ENCODE measurements around the gene VPS51.
"Not testable (repeated sequence)": the region's sequence is repeated elsewhere in the genome, so short reads cannot be mapped to it uniquely, and the experiment has no call there.

Gene VPS51

DNA sequence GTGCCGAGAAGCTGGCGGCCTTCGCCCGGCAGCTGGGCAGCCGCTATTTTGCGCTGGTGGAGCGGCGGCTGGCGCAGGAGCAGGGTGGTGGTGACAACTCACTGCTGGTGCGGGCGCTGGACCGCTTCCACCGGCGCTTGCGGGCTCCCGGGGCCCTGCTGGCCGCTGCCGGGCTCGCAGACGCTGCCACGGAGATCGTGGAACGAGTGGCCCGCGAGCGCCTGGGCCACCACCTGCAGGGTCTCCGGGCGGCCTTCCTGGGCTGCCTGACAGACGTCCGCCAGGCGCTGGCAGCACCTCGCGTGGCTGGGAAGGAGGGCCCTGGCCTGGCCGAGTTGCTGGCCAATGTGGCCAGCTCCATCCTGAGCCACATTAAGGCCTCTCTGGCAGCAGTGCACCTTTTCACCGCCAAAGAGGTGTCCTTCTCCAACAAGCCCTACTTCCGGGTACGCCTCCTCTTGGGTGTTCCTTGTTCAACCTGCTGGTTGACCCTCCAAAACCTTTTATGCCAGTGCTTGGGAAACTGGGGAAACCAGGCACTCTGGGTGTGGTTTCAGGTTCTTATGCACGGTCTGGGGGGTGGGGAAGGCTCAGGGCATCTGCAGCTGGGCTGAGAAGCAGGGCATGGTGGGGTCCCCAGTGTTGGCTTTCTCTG is 12.6 kb downstream of the VPS51 start:
- DNase-seq, result no peak

DNA sequence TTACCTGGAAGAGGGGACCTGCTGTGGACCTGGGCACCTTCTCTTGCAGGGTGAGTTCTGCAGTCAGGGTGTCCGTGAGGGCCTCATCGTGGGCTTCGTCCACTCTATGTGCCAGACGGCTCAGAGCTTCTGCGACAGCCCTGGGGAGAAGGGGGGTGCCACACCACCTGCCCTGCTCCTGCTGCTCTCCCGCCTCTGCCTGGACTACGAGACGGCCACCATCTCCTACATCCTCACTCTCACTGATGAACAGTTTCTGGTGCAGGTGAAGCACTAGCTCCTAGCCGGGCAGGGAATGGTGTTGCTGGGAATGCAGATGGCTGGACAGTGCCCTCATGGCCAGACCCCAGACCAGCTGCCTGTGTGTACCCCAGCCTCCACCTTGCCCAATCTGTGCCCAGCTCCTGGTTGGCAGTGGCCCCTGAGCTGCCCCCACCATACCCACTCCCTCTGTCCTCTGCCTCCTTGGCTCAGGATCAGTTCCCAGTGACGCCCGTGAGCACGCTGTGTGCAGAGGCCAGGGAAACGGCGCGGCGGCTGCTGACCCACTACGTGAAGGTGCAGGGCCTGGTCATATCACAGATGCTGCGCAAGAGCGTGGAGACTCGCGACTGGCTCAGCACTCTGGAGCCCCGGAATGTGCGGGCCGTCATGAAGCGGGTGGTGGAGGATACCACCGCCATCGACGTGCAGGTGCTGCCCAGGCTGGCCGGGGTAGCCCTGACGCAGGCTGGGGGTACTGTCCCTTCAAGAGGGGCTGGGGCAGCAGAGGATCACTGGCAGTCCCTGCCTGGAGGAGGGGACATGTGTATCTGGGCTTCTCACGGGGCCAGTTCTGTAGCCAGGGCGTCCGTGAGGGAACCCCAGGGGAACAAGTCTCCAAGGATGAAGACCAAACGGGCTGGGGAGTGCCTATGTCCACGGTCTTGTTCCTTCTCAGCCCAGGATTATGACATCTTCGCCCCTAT is 13.5 kb downstream of the VPS51 start:
- no peak for DNase-seq

DNA sequence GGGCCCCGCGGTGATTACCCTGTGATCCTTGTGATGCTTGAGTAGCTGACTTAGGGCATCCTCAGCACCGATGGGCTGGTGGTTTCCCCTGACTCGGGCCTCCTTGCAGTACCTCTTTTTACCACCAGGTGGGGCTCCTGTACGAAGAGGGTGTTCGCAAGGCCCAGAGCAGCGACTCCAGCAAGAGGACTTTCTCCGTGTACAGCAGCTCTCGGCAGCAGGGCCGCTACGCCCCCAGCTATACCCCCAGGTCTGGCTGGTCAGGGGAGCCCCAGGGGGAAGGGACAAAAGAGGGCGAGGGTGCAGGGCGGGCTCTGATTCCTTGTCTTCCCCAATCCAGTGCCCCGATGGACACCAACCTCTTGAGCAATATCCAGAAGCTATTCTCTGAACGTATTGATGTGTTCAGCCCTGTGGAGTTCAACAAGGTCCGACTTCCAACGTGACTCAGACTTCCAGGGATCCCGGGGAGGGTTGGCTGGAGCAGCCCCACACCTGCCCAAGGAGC is 14.4 kb downstream of the VPS51 start:
- DNase-seq, result peak; percentile 43 to 76

DNA sequence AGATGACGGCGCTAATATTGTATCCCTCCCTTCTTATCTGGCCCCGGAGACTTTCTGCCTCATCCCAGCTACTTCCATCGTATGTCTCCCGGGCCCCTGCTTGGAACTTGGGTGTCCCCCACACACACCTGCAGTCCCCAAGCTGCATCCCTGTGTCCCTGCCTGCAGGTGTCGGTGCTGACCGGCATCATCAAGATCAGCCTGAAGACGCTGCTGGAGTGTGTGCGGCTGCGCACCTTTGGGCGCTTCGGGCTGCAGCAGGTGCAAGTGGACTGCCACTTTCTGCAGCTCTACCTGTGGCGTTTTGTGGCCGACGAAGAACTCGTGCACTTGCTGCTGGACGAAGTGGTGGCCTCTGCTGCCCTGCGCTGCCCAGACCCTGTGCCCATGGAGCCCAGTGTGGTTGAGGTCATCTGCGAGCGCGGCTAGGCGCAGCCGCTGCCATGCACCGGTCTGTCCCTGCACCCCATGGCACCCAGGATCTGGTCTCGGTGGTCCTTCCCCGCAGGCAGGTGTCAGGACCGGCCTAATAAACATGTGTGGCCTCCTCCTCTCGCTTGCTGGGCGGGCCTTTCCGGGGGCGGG is 15.2 kb downstream of the VPS51 start:
- DNase-seq, result no peak

DNA sequence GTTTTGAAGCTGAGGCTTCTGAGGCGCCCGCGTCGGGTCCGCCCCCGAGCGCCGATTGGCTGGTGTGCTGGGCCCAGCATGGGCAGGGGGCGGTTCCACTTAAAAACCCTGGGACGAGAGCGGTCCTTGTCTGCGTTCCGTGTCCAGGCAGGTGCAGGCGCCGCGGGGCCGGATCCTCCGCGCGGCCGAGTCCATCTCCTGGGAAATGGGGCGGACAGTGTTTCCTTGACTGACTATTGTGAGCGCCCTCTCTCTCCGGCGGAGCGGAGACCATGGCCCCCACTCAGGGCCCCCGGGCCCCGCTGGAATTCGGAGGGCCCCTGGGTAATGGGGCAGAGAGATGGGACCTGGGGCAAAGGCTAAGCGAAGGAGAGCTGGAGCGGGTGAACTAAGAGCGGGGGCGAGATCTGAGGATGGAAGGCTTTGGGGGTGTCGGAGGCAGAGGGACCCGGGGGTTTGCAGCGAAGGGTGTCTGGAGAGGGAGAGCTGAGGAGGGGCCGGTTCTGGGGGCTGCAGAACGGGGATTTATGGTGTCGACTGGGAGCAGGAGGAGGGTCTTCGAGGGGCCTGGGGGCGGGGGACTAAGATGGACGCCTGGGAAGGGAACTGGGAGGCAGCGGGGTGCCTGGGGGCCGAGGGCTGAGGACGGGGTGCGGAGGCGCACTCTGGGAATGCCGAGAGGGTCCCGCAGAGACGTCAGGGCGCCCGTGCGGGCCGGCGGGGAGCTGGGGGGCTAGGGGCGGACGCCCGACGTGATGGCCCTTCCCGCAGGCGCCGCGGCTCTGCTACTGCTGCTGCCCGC is 15.9 kb downstream of the VPS51 start, which contains the start of gene TM7SF2:
Gene TM7SF2, plus strand, starts transcription at position 129 of the 802 bp plus-strand sequence. Its CDS starts 144 bp downstream, at position 273.
- peak; percentile 88 for DNase-seq

DNA sequence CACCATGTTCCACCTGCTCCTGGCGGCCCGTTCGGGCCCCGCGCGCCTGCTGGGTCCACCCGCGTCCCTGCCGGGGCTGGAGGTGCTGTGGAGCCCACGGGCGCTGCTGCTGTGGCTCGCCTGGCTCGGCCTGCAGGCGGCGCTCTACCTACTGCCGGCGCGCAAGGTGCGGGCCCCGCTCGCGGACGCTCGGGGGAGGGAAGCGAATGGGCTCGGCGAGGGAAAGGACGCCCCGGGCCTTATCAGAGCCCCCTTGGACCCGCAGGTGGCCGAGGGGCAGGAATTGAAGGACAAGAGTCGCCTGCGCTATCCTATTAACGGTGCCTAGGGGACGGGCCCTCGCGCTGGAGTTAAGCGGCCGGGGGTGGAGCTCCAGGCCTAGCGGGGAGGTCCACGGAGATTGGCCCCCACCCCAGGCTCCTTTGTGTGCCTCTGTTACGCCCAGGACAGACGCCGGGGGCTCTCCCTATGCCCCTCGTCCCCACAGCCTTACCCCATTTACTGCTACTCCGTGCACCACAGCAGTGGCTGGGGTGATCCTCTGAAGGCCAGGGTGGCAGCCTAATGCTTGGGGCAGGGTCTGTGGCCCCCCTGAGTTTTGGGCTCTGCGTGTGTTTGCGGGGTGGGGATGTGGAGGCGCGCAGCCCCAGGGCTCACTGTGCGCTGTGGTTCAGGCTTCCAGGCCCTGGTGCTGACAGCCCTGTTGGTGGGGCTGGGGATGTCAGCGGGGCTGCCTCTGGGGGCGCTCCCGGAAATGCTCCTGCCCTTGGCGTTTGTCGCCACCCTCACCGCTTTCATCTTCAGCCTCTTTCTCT is 16.7 kb downstream of the VPS51 start:
- DNase-seq, result peak in 1 of 2 experiments; percentile 41

DNA sequence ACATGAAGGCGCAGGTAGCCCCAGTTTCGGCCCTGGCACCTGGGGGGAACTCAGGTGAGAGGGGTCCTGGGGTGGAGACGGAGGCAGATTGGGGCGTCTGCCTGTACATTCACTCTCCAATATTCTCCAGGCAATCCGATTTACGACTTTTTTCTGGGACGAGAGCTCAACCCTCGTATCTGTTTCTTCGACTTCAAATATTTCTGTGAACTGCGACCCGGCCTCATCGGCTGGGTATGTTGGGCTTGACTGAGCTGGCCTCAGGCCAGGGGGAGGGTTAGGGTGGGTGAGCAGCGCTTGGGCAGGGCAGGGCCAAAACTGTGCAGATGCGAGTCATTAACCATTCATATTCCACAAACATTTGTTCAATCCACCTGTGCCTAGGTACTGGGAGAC is 17.3 kb downstream of the VPS51 start:
- no peak for DNase-seq

DNA sequence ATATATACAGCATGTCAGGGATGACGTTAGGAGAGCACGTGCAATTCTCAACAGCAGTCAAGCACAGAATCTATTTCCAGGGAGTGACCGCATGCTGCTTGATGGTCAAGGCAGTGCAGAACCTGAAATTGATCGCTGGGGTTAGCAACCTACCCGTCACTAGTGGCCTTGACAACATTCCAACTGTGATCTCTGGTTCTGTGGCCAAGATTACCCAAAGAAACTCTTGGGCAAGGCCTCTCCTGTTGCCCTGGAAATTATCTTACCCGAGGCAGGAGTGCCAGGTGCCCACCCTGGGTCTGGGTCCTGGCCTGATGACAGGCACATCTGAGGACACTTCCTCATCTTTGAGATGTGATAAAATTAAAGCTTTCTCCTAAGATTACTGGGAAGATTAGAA is 17.8 kb downstream of the VPS51 start:
- no peak for DNase-seq

DNA sequence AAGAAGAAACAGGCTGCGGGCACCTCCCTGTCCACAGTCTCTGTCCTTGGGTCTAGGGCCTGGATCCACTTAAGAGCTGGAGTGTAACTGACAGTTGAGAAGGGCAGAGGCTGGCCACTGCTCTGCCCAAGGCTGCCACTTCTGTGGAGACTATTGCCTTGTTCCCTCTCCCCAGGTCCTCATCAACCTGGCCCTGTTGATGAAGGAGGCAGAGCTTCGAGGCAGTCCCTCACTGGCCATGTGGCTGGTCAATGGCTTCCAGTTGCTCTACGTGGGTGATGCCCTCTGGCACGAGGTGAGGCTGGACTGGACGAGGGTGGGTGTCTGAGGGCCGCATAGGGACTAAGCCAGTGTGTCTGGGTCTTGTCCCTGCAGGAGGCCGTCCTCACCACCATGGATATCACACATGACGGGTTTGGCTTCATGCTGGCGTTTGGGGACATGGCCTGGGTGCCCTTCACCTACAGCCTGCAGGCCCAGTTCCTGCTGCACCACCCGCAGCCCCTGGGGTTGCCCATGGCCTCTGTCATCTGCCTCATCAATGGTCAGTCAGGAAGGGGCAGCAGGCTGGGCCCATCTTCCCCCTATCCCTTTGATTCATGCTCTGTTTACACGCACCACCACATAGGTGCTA is 18.6 kb downstream of the VPS51 start:
- DNase-seq, result no peak

DNA sequence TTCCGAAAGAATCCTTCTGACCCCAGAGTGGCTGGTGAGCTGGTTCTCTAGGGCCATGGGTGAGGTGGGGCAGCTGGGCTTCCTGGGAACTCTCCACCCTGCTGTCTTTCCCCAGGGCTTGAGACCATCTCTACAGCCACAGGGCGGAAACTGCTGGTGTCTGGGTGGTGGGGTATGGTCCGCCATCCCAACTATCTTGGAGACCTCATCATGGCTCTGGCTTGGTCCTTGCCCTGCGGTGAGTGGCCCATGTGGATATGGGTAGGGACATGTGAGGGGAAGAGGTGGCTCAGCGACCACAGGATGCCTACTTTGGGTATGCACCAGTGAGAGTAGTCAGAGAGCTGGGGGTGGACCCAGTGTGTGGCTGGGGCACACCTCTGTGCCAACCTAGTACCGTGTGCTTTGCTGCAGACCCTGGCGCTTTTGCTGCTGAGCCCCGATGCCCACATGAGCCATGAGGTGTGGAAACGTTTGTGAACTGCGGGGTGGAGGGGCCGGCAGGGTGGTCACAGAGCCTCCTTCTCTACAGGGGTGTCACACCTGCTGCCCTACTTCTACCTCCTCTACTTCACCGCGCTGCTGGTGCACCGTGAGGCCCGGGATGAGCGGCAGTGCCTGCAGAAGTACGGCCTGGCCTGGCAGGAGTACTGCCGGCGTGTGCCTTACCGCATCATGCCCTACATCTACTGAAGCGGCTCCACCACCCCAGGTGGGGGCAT is 19.5 kb downstream of the VPS51 start:
- DNase-seq, result no peak

DNA sequence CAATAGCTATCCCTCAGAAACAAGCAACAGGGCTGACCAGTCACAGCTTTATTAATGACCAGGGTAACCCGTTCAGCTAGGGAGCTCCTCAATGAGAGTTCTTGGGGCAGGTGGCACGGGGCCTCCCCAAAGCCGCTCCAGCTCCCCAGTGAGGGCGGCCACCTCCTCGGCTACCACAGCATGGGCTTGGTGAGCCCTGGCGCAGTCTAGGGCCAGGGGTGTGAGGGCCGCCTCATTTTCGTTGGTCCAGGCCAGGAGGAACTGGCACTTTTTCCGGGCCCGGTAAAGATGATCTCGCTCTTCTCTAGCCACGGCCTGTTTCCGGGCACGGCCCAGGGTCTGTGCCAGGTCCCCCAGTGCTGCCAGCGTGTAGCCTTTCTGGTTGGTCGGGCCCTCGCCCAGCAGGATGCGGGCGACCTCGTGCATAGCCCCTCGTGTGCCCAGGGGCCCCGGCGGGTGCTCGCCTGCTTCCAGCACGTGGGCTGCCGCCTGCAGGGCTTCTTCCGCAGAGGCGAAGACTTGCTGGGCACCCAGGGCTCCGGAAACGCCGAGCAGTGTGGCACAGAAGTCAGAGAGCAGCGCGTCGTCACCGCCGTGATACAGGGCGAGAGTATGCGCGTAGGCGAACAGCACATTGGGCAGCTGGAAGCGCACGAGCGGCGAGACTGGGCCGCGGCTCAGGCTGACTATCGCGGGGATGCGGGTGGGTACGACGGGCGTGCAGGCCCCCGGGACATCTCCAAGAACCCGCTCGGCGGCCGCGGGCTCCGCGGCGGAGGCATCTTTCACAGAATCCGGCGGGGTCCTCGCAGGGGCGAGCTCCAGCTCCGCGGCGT is 20.6 kb downstream of the VPS51 start:
- no peak for DNase-seq

DNA sequence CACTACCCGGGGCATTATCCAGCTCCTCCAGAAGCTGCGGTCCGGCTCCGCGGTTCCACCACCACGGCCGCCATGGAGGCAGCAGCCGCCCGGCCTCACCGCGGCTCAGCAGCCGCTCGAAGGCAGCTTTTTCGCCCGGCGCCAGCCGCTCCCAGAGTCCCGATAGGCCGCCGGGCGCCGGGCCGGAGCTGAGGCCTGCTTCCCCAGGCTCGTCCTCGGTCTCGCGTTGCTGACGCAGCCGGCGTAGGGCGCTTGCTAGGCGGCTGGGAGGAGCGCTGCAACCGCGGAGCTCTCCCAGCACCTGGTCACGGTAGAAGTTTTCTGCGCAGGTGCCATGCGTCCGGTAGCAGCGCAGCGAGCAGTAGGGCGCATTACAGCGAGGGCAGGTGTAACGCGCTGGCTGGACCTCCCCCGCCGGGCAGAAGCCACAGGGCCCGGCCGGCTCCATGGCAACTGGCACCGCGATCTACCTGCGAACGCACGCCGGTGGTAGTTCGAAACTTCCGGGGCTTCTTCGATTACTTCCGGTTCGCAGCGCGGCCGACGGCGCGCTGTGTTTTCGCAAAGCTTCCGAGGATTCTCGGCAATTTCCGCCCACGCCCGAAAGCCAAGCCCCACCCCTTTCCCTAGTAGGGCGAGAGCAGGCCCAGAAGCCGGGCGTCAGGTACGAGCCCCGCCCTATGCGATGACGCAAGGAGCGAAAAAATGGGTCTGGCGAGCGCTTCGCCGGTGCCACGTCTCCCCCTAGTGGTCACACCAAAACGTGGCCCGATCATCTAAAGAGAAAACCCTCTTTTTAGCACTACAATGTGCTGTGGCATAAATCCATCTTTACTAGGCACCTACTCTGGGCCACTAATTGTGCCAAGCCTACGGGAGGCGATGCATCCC is 21.4 kb downstream of the VPS51 start, which contains the start of gene ZNHIT2:
Gene ZNHIT2, minus strand, starts transcription at position 496 of the 891 bp plus-strand sequence. Its CDS starts 48 bp downstream, at position 448.
- peak; percentile 95 to 97 for DNase-seq

DNA sequence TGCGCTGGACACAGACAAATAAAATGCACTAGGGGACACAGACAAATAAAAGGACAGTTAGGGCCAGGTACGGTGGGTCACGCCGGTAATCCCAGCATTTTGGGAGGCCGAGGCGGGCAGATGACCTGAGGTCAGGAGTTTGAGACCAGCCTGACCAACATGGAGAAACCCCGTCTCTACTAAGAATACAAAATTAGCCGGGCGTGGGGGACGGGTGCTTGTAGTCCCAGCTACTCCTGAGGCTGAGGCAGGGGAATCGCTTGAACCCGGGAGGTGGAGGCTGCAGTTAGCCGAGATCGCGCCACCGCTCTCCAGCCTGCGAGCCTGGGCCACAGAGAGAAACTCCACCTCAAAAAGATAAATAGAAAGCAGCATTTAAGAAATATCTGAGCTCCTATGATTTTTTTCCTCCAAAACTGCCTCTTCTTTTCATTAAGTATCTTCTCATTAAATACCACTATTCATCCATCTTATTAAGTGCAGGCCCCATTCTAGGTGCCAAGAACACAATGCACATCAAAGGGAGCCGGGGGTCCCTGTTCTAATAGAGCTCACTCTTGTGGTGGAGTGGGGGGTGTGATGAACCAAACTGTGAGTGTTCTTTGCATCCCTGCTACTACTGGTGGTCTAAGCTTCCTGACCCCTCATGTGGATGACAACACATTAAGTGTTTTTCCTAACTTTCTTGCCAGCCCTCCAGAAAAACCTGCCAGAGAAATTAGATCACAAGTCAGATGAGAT is 22.3 kb downstream of the VPS51 start:
- DNase-seq, result no peak

DNA sequence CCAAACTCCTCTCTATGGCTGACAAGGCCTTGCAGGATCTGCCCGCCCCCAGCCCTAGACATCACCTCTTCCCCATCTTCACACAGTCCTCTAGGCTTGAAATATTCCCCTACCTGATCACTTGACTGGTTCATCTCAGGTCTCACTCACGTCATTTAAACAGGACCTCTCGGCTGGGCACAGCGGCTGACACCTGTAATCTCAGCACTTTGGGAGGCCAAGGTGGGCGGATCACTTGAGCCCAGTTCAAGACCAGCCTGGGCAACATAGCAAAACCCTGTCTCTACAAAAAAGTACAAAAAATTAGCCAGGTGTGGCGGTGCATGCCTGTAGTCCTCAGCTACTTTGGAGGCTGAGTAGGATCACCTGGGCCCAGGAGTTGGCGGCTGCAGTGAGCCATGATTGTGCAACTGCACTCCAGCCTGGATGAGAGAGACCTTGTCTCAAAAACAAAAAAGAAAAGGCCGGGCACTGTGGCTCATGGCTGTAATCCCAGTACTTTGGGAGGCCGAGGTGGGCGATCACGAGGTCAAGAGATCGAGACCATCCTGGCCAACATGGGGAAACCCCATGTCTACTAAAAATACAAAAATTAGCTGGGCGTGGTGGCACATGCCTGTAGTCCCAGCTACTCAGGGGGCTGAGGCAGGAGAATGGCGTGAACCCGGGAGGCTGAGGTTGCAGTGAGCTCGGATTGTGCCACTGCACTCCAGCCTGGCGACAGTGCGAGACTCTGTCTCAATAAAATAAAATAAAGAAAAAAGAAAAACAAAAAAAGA is 23.1 kb downstream of the VPS51 start:
- DNase-seq, result not testable (repeated sequence)

DNA sequence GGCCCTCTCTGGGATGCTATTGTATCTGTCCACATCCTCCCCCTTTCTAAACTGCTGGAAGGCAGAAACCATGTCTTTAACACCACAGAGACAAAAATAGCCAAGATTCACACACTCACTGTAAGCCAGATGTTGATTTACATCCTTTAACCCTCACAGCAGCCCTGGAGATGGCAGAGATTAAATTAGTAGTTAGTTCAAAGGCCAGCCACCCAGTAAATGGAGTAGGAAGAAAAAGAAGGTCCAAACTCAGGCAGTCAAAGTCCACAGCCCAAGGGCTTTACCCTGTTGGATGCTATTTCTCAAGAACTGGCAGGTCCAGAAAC is 23.6 kb downstream of the VPS51 start:
- no peak for DNase-seq

DNA sequence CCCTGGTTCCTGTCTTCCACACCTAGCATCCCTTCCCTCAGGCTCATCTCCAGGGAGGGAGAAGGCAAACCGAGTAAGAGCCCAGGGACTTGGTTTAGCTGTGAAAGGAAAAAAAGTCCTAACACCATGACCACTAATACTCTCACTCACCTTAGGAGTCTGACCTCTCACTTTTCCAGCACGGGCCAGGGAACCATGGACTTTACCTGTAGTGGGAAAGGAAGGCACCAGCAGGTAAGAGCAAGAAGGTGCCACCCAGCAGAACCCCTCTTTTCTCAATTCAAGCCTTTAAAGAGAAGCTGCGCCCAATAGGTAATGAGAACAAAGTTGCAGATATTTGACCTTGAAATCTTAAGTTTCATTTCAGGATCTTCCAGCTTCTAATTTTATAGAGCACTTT is 24.8 kb downstream of the VPS51 start:
- DNase-seq, result no peak

DNA sequence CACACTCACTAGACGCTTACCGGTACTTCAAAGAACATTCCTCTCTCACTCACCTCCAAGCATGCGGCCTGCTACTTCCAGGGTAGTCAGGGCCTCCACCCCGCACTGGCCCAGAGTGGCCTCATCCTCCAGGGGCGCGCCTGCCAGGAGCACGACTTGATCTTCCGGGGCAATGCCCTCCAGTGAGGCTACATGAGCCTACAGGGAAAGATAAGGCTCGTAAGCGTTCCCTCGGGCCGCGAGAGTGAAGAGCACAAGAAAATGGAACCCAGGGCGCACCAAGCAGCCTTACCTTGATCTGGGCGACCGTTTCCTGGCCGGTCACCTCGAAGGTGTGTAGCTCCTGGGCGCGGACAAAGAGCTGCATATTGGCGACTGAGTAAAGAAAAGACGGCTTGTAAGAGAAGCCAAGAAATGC is 25.4 kb downstream of the VPS51 start:
- no peak for DNase-seq

Data from SW 1271 (cell line).